NCI-H128 (cell line): ENCODE measurements around the gene TEX19.
"Not testable (repeated sequence)": the region's sequence is repeated elsewhere in the genome, so short reads cannot be mapped to it uniquely, and the experiment has no call there.

Experiments
- DNase-seq: peaks from one replicate; lab custom pipeline; 2025; ENCODE audit not compliant: unreplicated experiment; lab: John Stamatoyannopoulos, UW

Gene TEX19

GRCh38 chr17:82406131-82406671 lies 47.2 kb downstream of the TEX19 start:
- no peak for DNase-seq

GRCh38 chr17:82407255-82407654 lies 48.2 kb downstream of the TEX19 start:
- DNase-seq, result no peak

- no peak for DNase-seq
Measured at GRCh38 chr17:82408288-82408937, 49.4 kb downstream of the TEX19 start.

- no peak for DNase-seq
Measured at GRCh38 chr17:82408938-82409318, 49.9 kb downstream of the TEX19 start.

- no peak for DNase-seq
Measured at GRCh38 chr17:82410014-82410716, 51.1 kb downstream of the TEX19 start.

GRCh38 chr17:82411396-82412053 lies 52.5 kb downstream of the TEX19 start:
- no peak for DNase-seq

- not testable (repeated sequence) for DNase-seq
Measured at GRCh38 chr17:82412081-82412480, 53.0 kb downstream of the TEX19 start.

- DNase-seq, result peak; percentile 26
Measured at GRCh38 chr17:82412535-82413520, 53.8 kb downstream of the TEX19 start.
